Measurements from ENCODE around the gene GALNT6.

Gene GALNT6

GRCh38 chr12:51346581-51346980 is 44.6 kb downstream of the GALNT6 start, which contains the start of gene CELA1:
TSS of gene CELA1 (minus strand) at chr12:51346679. CDS start at chr12:51346638, 41 bp downstream.
- ATAC-seq (ENCODE audit: low read depth) (no peak), DNase-seq (ENCODE audit: low spot score) (no peak)
- Histone ChIP-seq H3K36me3 (ENCODE audit: low read depth) (no peaks in the 10 kb centered on the region), H3K4me1 (ENCODE audit: insufficient read depth, poor library complexity, severe bottlenecking) (no peaks in the 10 kb centered on the region), H3K27ac (ENCODE audit: poor library complexity, severe bottlenecking) (no peak within 1 kb of the TSS), H3K27me3 (ENCODE audit: insufficient read depth, poor library complexity, severe bottlenecking) (no peaks in the 10 kb centered on the region), H3K9me3 (ENCODE audit: severe bottlenecking) (no peaks in the 10 kb centered on the region), H3K4me3 (ENCODE audit: severe bottlenecking) (no peak within 1 kb of the TSS)
- TF ChIP-seq CTCF (IDR thresholded peaks at IDR 0.05; ENCODE audit: poor library complexity, severe bottlenecking), result no peak

GRCh38 chr12:51345681-51346080 is 45.5 kb downstream of the GALNT6 start:
- no peak for ATAC-seq (ENCODE audit: low read depth)
- Histone ChIP-seq H3K4me1 (ENCODE audit: insufficient read depth, poor library complexity, severe bottlenecking) (no peaks in the 10 kb centered on the region), H3K9me3 (ENCODE audit: severe bottlenecking) (no peaks in the 10 kb centered on the region), H3K27ac (ENCODE audit: poor library complexity, severe bottlenecking) (no peak overlapping the region), H3K36me3 (ENCODE audit: low read depth) (no peaks in the 10 kb centered on the region), H3K4me3 (ENCODE audit: severe bottlenecking) (no peak overlapping the region), H3K27me3 (ENCODE audit: insufficient read depth, poor library complexity, severe bottlenecking) (no peaks in the 10 kb centered on the region)
- TF ChIP-seq CTCF (IDR thresholded peaks at IDR 0.05; ENCODE audit: poor library complexity, severe bottlenecking), result no peak
- DNase-seq (ENCODE audit: low spot score), result no peak

GRCh38 chr12:51343201-51343600 is 48.0 kb downstream of the GALNT6 start:
- no peaks in the 10 kb centered on the region for H3K36me3 ChIP-seq (ENCODE audit: low read depth)
- H3K4me3 ChIP-seq (ENCODE audit: severe bottlenecking), result no peak overlapping the region
- no peak for TF ChIP-seq CTCF (IDR thresholded peaks at IDR 0.05; ENCODE audit: poor library complexity, severe bottlenecking)
- H3K27me3 ChIP-seq (ENCODE audit: insufficient read depth, poor library complexity, severe bottlenecking), result no peaks in the 10 kb centered on the region
- ATAC-seq (ENCODE audit: low read depth) (no peak), DNase-seq (ENCODE audit: low spot score) (no peak)
- no peak overlapping the region for H3K27ac ChIP-seq (ENCODE audit: poor library complexity, severe bottlenecking)
- H3K9me3 ChIP-seq (ENCODE audit: severe bottlenecking), result no peaks in the 10 kb centered on the region
- H3K4me1 ChIP-seq (ENCODE audit: insufficient read depth, poor library complexity, severe bottlenecking), result no peaks in the 10 kb centered on the region

GRCh38 chr12:51342416-51342815 is 48.8 kb downstream of the GALNT6 start:
- H3K4me1 ChIP-seq (ENCODE audit: insufficient read depth, poor library complexity, severe bottlenecking), result no peaks in the 10 kb centered on the region
- H3K36me3 ChIP-seq (ENCODE audit: low read depth), result no peaks in the 10 kb centered on the region
- no peak overlapping the region for H3K4me3 ChIP-seq (ENCODE audit: severe bottlenecking)
- no peak for DNase-seq (ENCODE audit: low spot score)
- no peaks in the 10 kb centered on the region for H3K9me3 ChIP-seq (ENCODE audit: severe bottlenecking)
- no peak for TF ChIP-seq CTCF (IDR thresholded peaks at IDR 0.05; ENCODE audit: poor library complexity, severe bottlenecking)
- no peak for ATAC-seq (ENCODE audit: low read depth)
- no peaks in the 10 kb centered on the region for H3K27me3 ChIP-seq (ENCODE audit: insufficient read depth, poor library complexity, severe bottlenecking)
- H3K27ac ChIP-seq (ENCODE audit: poor library complexity, severe bottlenecking), result no peak overlapping the region

GRCh38 chr12:51341251-51342007 is 49.8 kb downstream of the GALNT6 start:
- ATAC-seq (ENCODE audit: low read depth) (peak; percentile 66), DNase-seq (ENCODE audit: low spot score) (no peak)
- no peak overlapping the region for H3K4me3 ChIP-seq (ENCODE audit: severe bottlenecking)
- H3K4me1 ChIP-seq (ENCODE audit: insufficient read depth, poor library complexity, severe bottlenecking), result no peaks in the 10 kb centered on the region
- no peak overlapping the region for H3K27ac ChIP-seq (ENCODE audit: poor library complexity, severe bottlenecking)
- H3K9me3 ChIP-seq (ENCODE audit: severe bottlenecking), result no peaks in the 10 kb centered on the region
- no peaks in the 10 kb centered on the region for H3K27me3 ChIP-seq (ENCODE audit: insufficient read depth, poor library complexity, severe bottlenecking)
- H3K36me3 ChIP-seq (ENCODE audit: low read depth), result no peaks in the 10 kb centered on the region
- peak; percentile 98 for TF ChIP-seq CTCF (IDR thresholded peaks at IDR 0.05; ENCODE audit: poor library complexity, severe bottlenecking)
